ENCODE data around the gene KIAA1958. TPM values are rescaled to one million over a fixed set of nuclear protein-coding genes. Genes with fewer than 3 reads are reported as not detected.
A peak's percentile ranks its signal among the peaks of the same experiment; 100 is the strongest.

Gene KIAA1958
- total RNA-seq, 1 donor from 2014 or later: 4.4 TPM

DNA sequence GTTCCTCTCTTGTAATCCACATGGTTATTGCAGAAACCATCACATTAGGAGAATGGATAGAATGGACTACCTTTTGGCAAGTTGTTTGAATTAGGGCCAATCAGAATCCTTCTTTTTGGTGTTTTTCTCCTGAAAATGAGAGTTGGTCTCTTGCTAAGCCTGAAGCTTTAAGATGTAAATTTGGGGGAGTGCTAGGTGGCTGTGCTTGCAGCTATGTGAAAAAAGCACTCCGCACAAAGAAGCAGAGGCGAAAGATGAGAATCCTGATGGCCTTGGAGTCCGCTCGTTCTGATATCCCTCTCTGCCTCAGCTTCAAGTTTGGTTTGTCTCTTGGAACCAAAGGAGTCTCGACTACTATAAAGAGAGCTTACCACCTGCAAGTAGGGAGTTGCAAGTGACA, 167.7 kb downstream of the KIAA1958 start:
- no peaks in the 10 kb centered on the region for H3K27me3 Mint-ChIP-seq (ENCODE audit: low read depth)
- H3K36me3 Mint-ChIP-seq (ENCODE audit: low read depth): peaks cover 4% of the 10 kb centered on the region
- TF ChIP-seq CTCF (IDR thresholded peaks at IDR 0.05): no peak
- DNase-seq (ENCODE audit: low spot score): no peak
- H3K27ac Mint-ChIP-seq (ENCODE audit: unreplicated experiment): no peak overlapping the region
- H3K9me3 Mint-ChIP-seq (ENCODE audit: low read depth): peaks cover 12% of the 10 kb centered on the region
- H3K4me3 Mint-ChIP-seq (ENCODE audit: unreplicated experiment): no peak overlapping the region
- peaks cover 10% of the 10 kb centered on the region for H3K4me1 Mint-ChIP-seq (ENCODE audit: low read depth)

- peaks cover 10% of the 10 kb centered on the region for H3K4me1 Mint-ChIP-seq (ENCODE audit: low read depth)
- no peak for TF ChIP-seq CTCF (IDR thresholded peaks at IDR 0.05)
- no peak overlapping the region for H3K4me3 Mint-ChIP-seq (ENCODE audit: unreplicated experiment)
- H3K27me3 Mint-ChIP-seq (ENCODE audit: low read depth): no peaks in the 10 kb centered on the region
- H3K27ac Mint-ChIP-seq (ENCODE audit: unreplicated experiment): no peak overlapping the region
- DNase-seq (ENCODE audit: low spot score): no peak
- peaks cover 3% of the 10 kb centered on the region for H3K9me3 Mint-ChIP-seq (ENCODE audit: low read depth)
- no peaks in the 10 kb centered on the region for H3K36me3 Mint-ChIP-seq (ENCODE audit: low read depth)
These were observed 169.0 kb downstream of the KIAA1958 start for GRCh38 chr9:112655668-112656067.

DNA sequence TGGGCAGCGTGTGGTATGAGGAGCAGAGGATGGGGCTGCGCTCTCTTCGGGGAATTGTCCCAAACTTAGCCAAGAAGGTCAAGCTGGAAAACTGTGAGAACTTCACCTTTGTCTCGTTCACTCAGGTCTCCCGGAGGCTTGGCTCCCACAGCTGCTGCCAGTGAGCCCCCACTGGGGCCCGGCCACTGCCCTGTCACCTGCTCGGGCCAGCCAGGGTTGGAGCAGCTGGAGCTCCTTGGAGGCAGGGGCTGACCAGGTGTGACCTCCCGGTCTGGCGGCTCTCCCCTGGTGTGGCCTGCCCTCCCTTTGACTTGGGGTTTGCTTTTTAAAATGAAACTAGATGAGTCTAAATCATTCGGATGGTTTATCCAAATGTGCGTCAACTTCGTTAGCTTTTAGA, 173.3 kb downstream of the KIAA1958 start:
- Mint-ChIP-seq H3K36me3 (ENCODE audit: low read depth) (no peaks in the 10 kb centered on the region), H3K4me1 (ENCODE audit: low read depth) (peaks cover 13% of the 10 kb centered on the region), H3K4me3 (ENCODE audit: unreplicated experiment) (no peak overlapping the region), H3K27me3 (ENCODE audit: low read depth) (no peaks in the 10 kb centered on the region), H3K27ac (ENCODE audit: unreplicated experiment) (no peak overlapping the region), H3K9me3 (ENCODE audit: low read depth) (peaks cover 1% of the 10 kb centered on the region)
- TF ChIP-seq CTCF (IDR thresholded peaks at IDR 0.05): no peak
- no peak for DNase-seq (ENCODE audit: low spot score)

DNA sequence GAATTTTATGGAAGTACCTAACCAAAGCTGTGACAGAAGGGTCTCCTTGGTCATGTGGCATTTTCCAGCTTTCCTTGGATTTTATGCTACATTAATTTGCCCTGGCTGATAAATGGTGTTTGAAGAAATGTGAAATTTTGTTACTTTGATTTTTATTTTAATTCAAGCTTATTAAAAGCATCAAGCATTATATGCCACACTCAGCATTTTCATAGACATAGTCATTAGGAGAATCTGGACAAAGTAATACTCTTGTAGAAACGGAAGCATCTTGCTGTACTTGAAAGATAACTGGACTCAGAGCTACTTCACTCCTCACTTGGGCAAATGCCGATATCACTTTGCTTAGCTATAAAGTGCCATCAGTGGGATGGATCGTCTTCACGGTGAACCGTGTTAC, 177.1 kb downstream of the KIAA1958 start:
- Mint-ChIP-seq H3K9me3 (ENCODE audit: low read depth) (no peaks in the 10 kb centered on the region), H3K4me3 (ENCODE audit: unreplicated experiment) (no peak overlapping the region), H3K36me3 (ENCODE audit: low read depth) (no peaks in the 10 kb centered on the region), H3K27ac (ENCODE audit: unreplicated experiment) (no peak overlapping the region), H3K4me1 (ENCODE audit: low read depth) (peaks cover 18% of the 10 kb centered on the region), H3K27me3 (ENCODE audit: low read depth) (no peaks in the 10 kb centered on the region)
- no peak for DNase-seq (ENCODE audit: low spot score)
- no peak for TF ChIP-seq CTCF (IDR thresholded peaks at IDR 0.05)

GRCh38 chr9:112664531-112664930, 177.9 kb downstream of the KIAA1958 start:
- TF ChIP-seq CTCF (IDR thresholded peaks at IDR 0.05): no peak
- no peak for DNase-seq (ENCODE audit: low spot score)
- peak overlapping the region; percentile 43 for H3K27ac Mint-ChIP-seq (ENCODE audit: unreplicated experiment)
- H3K4me1 Mint-ChIP-seq (ENCODE audit: low read depth): peaks cover 24% of the 10 kb centered on the region
- no peaks in the 10 kb centered on the region for H3K27me3 Mint-ChIP-seq (ENCODE audit: low read depth)
- no peaks in the 10 kb centered on the region for H3K36me3 Mint-ChIP-seq (ENCODE audit: low read depth)
- no peak overlapping the region for H3K4me3 Mint-ChIP-seq (ENCODE audit: unreplicated experiment)
- H3K9me3 Mint-ChIP-seq (ENCODE audit: low read depth): no peaks in the 10 kb centered on the region
